ENCODE measurements around the gene NPC2.

Gene NPC2

DNA sequence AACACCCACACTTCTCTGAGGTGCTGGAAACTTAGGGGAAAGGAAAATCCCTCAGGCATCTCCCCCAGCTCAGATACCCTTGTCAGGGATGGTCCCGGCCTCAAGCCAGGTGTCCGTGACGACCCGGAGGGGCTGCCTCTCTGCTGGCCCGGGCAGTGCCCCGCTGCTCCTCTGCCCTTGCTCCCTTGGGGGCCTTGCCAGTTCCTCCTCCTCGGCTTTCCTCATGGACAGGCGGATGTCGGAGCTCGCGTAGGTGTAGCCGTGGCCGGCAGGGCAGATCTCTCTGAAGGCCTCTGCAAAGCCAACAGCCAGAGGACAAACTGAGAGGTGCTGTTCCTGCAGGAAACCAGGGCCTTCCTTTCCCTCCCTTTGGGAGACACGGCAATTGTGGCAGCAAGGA, 35.3 kb upstream of the NPC2 start:
- TF ChIP-seq CTCF (IDR thresholded peaks at IDR 0.05; ENCODE audit: low read depth, low read length) = no peak
- Histone ChIP-seq H3K27me3 (ENCODE audit: insufficient read depth, low read depth, severe bottlenecking) (no peaks in the 10 kb centered on the region), H3K36me3 (no peaks in the 10 kb centered on the region), H3K9me3 (ENCODE audit: severe bottlenecking) (no peaks in the 10 kb centered on the region), H3K27ac (no peak overlapping the region), H3K4me3 (ENCODE audit: low read depth, low read length) (no peak overlapping the region)
- no peak for DNase-seq

GRCh38 chr14:74527736-74528280, 34.7 kb upstream of the NPC2 start:
- no peak for TF ChIP-seq CTCF (IDR thresholded peaks at IDR 0.05; ENCODE audit: low read depth, low read length)

GRCh38 chr14:74526854-74527585, 33.9 kb upstream of the NPC2 start:
- Histone ChIP-seq H3K9me3 (ENCODE audit: severe bottlenecking) (no peaks in the 10 kb centered on the region), H3K27me3 (ENCODE audit: insufficient read depth, low read depth, severe bottlenecking) (no peaks in the 10 kb centered on the region), H3K36me3 (no peaks in the 10 kb centered on the region), H3K27ac (no peak overlapping the region), H3K4me3 (ENCODE audit: low read depth, low read length) (no peak overlapping the region)
- DNase-seq = no peak
- 0 out of 2 replicates have a peak, but pooled peaks have one; percentile 20 for TF ChIP-seq CTCF (IDR thresholded peaks at IDR 0.05; ENCODE audit: low read depth, low read length)

More at GRCh38 chr14:74527736-74528280, 34.7 kb upstream of the NPC2 start:
- Histone ChIP-seq H3K27ac (no peak overlapping the region), H3K9me3 (ENCODE audit: severe bottlenecking) (no peaks in the 10 kb centered on the region), H3K27me3 (ENCODE audit: insufficient read depth, low read depth, severe bottlenecking) (no peaks in the 10 kb centered on the region), H3K4me3 (ENCODE audit: low read depth, low read length) (no peak overlapping the region), H3K36me3 (no peaks in the 10 kb centered on the region)
- no peak for DNase-seq

GRCh38 chr14:74525361-74525851, 32.3 kb upstream of the NPC2 start:
- Histone ChIP-seq H3K9me3 (ENCODE audit: severe bottlenecking) (no peaks in the 10 kb centered on the region), H3K4me3 (ENCODE audit: low read depth, low read length) (no peak overlapping the region), H3K36me3 (no peaks in the 10 kb centered on the region), H3K27me3 (ENCODE audit: insufficient read depth, low read depth, severe bottlenecking) (no peaks in the 10 kb centered on the region), H3K27ac (no peak overlapping the region)
- no peak for DNase-seq
- TF ChIP-seq CTCF (IDR thresholded peaks at IDR 0.05; ENCODE audit: low read depth, low read length) = no peak

DNA sequence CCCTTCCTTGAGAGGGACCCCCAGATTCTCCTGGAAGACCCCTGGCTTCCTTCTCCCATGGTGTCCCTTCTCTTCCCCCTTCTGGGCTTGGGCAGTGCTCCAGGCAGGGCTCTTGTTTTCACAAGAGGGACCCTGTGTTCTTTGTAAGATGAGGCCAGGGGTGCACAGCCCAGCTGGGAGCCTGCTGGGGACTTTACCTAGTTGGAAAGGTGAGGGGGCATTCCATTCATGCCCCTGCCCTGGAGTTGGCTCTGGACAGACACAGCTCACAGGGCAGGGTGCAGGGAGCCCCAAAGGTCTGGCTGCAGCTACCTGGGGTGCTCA, 31.7 kb upstream of the NPC2 start:
- H3K9me3 ChIP-seq (ENCODE audit: severe bottlenecking) = no peaks in the 10 kb centered on the region
- no peak for DNase-seq
- H3K4me3 ChIP-seq (ENCODE audit: low read depth, low read length) = no peak overlapping the region
- no peak for TF ChIP-seq CTCF (IDR thresholded peaks at IDR 0.05; ENCODE audit: low read depth, low read length)
- no peaks in the 10 kb centered on the region for H3K27me3 ChIP-seq (ENCODE audit: insufficient read depth, low read depth, severe bottlenecking)
- no peak overlapping the region for H3K27ac ChIP-seq
- H3K36me3 ChIP-seq = no peaks in the 10 kb centered on the region

Data from WERI-Rb-1 (cell line).